ENCODE measurements around the gene CBL. TPM values are rescaled to one million over a fixed set of nuclear protein-coding genes. Genes with fewer than 3 reads are reported as not detected.

Gene CBL
- total RNA-seq, 1 experiment from 2014 or later = 52.7 TPM

- H3K4me1 Mint-ChIP-seq (ENCODE audit: low read depth, unreplicated experiment) = no peaks in the 10 kb centered on the region
- POLR2A ChIA-PET = interaction anchor here (0.5 kb wide), 1 partner anchor 25 kb away, joined by 4 read pairs; no protein-coding TSS in a partner anchor
- no TSS peak for BruUV-seq (replicated peaks)
These were observed 89.0 kb downstream of the CBL start for GRCh38 chr11:119295178-119295577.

GRCh38 chr11:119297938-119298337 lies 91.8 kb downstream of the CBL start:
- H3K4me3 ChIP-seq (ENCODE audit: low read depth, low read length) = no peak overlapping the region
- no peak for TF ChIP-seq CTCF (IDR thresholded peaks at IDR 0.05; ENCODE audit: insufficient read depth in 1 of 2, low read depth in 1 of 2, low read length in 1 of 2, severe bottlenecking in 1 of 2, unreplicated experiment in 1 of 2)
- H3K4me1 ChIP-seq = no peaks in the 10 kb centered on the region
- no peaks in the 10 kb centered on the region for H3K9me3 ChIP-seq
- Mint-ChIP-seq H3K4me1 (ENCODE audit: low read depth, unreplicated experiment) (no peaks in the 10 kb centered on the region), H3K4me3 (ENCODE audit: unreplicated experiment) (no peak overlapping the region), H3K27ac (ENCODE audit: unreplicated experiment) (no peak overlapping the region), H3K9me3 (ENCODE audit: unreplicated experiment) (no peaks in the 10 kb centered on the region), H3K36me3 (ENCODE audit: insufficient read depth, unreplicated experiment) (peaks cover 53% of the 10 kb centered on the region), H3K27me3 (ENCODE audit: insufficient read depth, unreplicated experiment) (no peaks in the 10 kb centered on the region)
- intact Hi-C loops (cut with micrococcal nuclease; ENCODE audit: unreplicated experiment) = no loop called here
- no peak for DNase-seq
- POLR2A ChIA-PET = no interaction called here
- no TSS peak for BruUV-seq (replicated peaks)
- H3K36me3 ChIP-seq (ENCODE audit: control insufficient read depth, insufficient read depth, low read length) = peaks cover 14% of the 10 kb centered on the region
- CTCF ChIA-PET = no interaction called here
- H3K27me3 ChIP-seq (replicated peaks; ENCODE audit: control insufficient read depth, insufficient read depth, low read length) = no peaks in the 10 kb centered on the region

More at GRCh38 chr11:119295178-119295577, 89.0 kb downstream of the CBL start:
- intact Hi-C loops (cut with micrococcal nuclease; ENCODE audit: unreplicated experiment) = no loop called here
- H3K27ac Mint-ChIP-seq (ENCODE audit: unreplicated experiment) = no peak overlapping the region
- Histone ChIP-seq H3K9me3 (peaks cover 9% of the 10 kb centered on the region; the same call in 1 of the 2 replicates), H3K27me3 (replicated peaks; ENCODE audit: control insufficient read depth, insufficient read depth, low read length) (no peaks in the 10 kb centered on the region), H3K36me3 (ENCODE audit: control insufficient read depth, insufficient read depth, low read length) (peaks cover 18% of the 10 kb centered on the region), H3K4me3 (ENCODE audit: low read depth, low read length) (no peak overlapping the region), H3K4me1 (no peaks in the 10 kb centered on the region)
- no peaks in the 10 kb centered on the region for H3K9me3 Mint-ChIP-seq (ENCODE audit: unreplicated experiment)
- CTCF ChIA-PET = interaction anchor here (0.7 to 1.0 kb wide), 2 partner anchors 89 to 193 kb away, joined by 3 to 9 read pairs; partner anchors contain the start of gene CBL
- H3K4me3 Mint-ChIP-seq (ENCODE audit: unreplicated experiment) = no peak overlapping the region
- no peak for DNase-seq
- peaks cover 65% of the 10 kb centered on the region for H3K36me3 Mint-ChIP-seq (ENCODE audit: insufficient read depth, unreplicated experiment)
- H3K27me3 Mint-ChIP-seq (ENCODE audit: insufficient read depth, unreplicated experiment) = no peaks in the 10 kb centered on the region
- no peak for TF ChIP-seq CTCF (IDR thresholded peaks at IDR 0.05; ENCODE audit: insufficient read depth in 1 of 2, low read depth in 1 of 2, low read length in 1 of 2, severe bottlenecking in 1 of 2, unreplicated experiment in 1 of 2)

- CTCF ChIA-PET = no interaction called here
- no peaks in the 10 kb centered on the region for H3K27me3 ChIP-seq (replicated peaks; ENCODE audit: control insufficient read depth, insufficient read depth, low read length)
- POLR2A ChIA-PET = no interaction called here
- no peak overlapping the region for H3K4me3 ChIP-seq (ENCODE audit: low read depth, low read length)
- peaks cover 17% of the 10 kb centered on the region for H3K36me3 ChIP-seq (ENCODE audit: control insufficient read depth, insufficient read depth, low read length)
- H3K4me1 ChIP-seq = no peaks in the 10 kb centered on the region
- intact Hi-C loops (cut with micrococcal nuclease; ENCODE audit: unreplicated experiment) = no loop called here
- no peaks in the 10 kb centered on the region for H3K4me1 Mint-ChIP-seq (ENCODE audit: low read depth, unreplicated experiment)
- DNase-seq = no peak
- peaks cover 58% of the 10 kb centered on the region for H3K36me3 Mint-ChIP-seq (ENCODE audit: insufficient read depth, unreplicated experiment)
- no peak overlapping the region for H3K27ac Mint-ChIP-seq (ENCODE audit: unreplicated experiment)
- H3K4me3 Mint-ChIP-seq (ENCODE audit: unreplicated experiment) = no peak overlapping the region
- BruUV-seq (replicated peaks) = no TSS peak
- no peaks in the 10 kb centered on the region for H3K27me3 Mint-ChIP-seq (ENCODE audit: insufficient read depth, unreplicated experiment)
- H3K9me3 ChIP-seq = no peaks in the 10 kb centered on the region
- no peaks in the 10 kb centered on the region for H3K9me3 Mint-ChIP-seq (ENCODE audit: unreplicated experiment)
- TF ChIP-seq CTCF (IDR thresholded peaks at IDR 0.05; ENCODE audit: insufficient read depth in 1 of 2, low read depth in 1 of 2, low read length in 1 of 2, severe bottlenecking in 1 of 2, unreplicated experiment in 1 of 2) = no peak
These were observed 92.6 kb downstream of the CBL start for GRCh38 chr11:119298726-119299125.
